ENCODE data around the gene CSMD2.

The CSMD2 gene

DNA sequence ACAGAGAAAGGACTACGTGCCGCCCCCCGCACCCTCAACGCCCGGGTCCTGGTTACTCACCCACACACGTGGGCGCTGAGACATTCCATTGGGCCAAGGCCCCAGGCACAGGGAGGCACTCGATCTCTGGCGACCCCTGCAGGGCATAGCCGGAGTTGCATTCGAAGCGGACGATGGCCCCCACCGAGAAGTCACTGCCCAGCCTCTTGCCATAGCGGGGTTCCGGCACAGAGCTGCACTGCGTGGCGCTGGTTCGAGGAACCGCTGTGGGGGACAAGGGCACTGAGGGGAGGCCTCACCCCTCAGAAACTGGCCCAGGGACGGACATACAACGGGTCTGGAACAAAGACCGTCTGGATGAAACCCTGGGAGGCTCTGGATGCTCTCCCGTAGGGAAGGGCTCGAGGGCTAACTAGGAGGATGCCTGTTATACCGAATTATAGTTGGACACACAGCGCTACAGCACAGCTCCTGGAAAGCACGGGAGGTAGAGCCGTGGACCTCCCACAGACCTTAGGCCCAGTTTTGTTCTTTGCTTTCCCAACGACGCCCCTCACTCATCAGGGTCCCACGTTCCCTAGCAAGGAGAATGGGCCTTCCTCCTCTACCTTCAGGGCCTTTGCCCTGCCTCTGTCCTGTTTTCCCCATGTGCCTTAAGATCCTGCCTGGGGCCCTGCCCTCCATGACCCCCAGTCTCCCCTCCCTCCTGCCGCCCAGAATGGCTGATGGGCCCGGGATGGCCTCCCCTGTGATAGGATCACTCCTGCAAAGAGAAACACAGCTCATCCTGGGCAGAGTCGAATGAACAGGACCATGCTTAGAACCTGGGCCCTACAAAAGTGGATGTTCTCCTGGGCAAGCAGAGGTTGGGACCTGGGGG lies 539.8 kb downstream of the CSMD2 start:
- no peak for DNase-seq

DNA sequence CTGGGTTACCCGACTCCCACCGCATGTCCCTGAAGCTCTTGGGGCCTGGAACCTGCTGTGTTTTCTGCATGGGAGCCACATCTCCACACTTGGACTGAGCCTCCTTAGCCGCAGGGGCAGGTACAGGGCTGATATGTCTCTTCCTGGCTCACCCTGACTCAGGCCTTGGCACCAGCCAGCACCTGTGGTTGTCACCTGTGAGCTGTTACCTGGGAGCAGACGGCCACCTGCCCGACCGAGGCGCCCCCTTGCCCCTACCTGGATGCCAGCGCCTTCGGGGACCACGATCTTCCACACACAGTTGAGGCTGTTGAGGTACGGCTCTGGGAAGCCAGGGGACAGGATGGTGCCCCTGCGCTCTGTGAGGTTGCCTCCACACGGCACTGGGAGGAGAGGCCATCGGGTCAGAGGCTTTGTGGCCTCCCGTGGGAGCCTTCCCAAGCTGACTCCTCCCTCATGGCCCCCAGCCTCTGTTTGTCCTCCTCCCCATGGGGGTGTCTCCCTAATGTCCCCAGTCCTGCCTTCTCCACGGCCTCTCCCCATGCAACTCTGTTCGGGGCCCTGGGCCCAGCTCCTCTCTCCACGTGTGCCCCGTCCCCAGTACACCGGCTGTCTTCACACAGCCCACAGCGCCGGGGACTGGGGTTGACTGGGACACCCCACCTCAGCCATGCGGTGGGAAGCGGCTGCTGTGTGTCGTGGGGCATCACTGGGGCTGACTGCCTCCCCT lies 540.6 kb downstream of the CSMD2 start:
- DNase-seq: no peak

DNA sequence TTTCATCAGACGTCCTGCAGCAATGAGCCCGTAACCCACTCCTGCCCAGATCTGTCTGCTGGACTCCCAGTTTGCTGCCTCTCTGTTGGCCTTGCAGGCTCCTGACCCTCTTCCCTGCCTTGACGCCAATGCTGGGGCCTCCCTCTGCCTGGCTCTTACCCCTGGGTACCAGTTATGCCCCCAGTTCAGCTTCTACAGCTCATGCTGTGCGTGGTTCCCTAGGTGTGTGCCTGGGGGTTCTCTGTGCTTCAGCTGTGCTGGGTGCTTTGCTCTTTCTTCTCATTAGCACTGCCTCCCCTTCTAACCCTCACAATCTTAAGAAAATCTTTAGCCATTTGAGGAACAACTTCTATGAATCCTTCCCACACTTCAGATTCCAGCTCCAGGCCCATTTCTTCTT lies 541.2 kb downstream of the CSMD2 start:
- DNase-seq: no peak

DNA sequence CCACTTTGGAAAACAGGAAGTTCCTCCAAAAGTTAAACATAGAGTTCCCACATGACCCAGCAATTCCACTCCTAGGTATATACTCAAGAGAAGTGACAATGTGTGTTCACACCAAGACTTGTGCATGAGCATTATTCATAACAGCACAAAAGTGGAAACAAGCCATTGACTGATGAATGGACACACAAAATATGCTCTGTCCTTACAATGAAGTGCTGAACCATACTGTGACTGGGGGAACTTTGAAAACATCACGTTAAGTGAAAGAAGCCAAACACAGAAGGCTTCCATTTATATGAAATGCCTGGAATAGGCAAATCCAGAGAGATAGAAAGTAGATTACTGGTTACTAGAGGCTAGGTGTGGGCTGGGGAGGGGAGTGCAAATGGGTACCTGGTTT lies 542.3 kb downstream of the CSMD2 start:
- no peak for DNase-seq

DNA sequence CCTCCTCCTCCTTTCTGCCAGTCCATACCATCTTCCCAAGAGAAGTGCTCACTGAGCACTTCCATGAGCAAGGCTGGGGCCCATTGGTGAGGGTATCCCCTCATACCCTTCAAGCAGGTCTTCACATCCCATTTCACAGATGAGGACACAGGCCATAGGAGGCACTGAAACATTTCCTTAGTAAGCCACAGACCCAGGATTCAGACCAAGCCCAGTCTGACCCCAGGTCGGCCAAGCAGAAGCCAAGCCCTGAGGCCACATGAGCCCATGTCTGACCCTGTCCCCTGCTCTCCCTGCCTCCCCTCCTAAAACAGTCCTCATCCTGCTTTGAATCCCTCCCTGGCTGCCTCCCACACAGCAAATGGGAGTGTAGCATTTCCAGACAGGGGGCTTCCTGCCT lies 546.4 kb downstream of the CSMD2 start:
- DNase-seq: no peak

DNA sequence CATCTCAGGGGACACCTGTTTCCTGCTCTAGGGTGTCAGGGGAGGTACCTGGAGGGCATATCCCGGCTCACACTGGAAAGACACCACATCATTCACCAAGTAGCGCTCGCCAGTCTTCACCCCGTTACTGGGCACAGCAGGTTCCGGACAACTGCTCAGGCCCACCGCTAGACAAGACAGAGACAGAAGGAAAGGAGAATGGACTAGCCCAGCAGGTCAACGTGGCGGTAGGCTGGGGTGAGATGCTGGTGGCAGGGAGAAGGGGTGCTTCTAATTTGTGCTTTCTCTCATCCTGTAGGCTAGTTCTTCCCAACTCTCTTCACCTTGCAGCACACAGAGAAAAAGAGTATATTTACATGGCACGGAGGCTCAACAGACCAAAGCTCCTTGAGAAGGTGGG lies 547.6 kb downstream of the CSMD2 start:
- DNase-seq: no peak

DNA sequence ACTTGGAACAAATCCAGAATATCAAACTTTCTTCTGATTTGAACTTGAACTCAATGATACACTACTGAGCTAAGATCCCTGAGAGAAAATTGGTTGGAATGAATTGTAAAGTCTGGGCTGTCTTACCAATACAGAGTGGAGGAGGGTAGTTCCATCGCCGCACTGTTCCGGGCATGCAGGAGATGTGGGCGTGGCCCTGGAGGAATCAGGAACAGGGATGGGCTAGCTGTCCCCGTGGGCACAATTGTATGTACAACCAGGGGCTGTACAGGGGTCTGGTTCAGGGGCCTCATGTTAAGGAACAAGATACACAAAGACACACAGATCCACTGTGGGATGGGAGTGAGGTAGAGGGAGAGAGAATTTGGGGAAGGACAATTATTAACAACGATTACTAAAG lies 548.2 kb downstream of the CSMD2 start:
- DNase-seq: no peak

DNA sequence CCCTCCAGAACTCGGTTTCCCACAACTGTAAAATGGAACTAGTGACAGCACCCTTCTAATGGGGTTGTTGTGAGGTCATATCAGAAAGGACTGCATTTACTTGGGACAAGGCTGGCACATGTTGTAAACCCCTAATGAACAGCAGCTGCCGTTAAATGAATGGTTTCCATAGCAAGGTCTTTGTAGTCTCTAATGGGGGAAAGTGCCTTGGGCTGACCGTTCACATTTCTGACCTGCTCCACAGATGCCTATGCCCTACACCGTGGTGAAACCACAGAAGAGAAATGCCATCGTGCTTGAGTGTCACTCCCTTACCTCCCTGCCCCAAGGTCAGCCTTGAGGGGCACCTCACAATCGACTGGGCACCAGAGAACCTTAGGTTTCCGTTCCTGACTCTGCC lies 549.5 kb downstream of the CSMD2 start:
- DNase-seq: no peak

DNA sequence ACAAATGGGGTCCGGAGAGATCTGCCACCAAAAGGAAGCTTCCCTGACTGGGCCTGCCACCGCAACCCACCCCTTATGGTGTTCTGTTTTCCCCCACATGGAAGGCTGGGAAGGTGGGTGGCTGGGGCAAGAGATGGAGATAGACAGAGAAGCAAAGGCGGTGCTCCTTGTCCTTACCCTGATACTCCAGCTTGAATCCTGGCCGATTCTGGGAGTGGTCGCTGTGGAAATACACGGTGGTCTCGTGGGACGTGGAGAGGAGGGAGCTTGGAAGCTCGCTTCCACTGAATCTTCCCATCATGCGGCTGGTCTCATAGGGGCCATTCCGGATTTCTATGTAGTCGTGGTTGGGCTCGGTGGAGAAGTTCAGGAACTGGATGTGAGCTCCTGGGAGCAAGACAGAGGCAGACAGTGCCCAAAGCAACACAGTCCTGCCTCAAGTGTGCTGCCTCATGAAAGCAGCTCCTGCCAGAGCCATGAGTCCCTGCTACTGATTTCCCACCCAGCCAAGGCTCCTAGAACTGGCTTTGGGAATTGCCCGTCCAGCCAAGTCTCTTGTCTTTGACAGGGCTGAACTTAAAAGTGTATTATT lies 554.1 kb downstream of the CSMD2 start:
- no peak for DNase-seq

DNA sequence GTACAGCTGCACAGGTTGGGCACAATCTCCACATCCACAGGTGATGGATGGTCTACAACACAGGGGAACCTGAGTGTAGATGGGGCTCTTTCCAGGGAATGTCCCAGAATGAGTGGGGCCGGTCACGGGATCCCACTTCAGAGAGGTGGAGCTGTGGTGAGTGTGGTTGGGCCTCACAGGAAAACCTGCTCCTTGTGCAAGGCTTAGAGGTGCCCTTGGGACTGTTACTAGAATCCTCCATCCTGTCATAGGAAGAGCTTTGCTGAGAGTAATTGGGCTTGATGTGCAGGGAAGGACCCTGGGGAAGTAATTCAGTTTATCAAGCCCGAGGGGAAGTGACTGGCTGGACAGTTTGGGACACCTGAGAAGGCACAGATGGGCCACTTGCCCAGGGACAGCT lies 554.6 kb downstream of the CSMD2 start:
- DNase-seq: no peak

DNA sequence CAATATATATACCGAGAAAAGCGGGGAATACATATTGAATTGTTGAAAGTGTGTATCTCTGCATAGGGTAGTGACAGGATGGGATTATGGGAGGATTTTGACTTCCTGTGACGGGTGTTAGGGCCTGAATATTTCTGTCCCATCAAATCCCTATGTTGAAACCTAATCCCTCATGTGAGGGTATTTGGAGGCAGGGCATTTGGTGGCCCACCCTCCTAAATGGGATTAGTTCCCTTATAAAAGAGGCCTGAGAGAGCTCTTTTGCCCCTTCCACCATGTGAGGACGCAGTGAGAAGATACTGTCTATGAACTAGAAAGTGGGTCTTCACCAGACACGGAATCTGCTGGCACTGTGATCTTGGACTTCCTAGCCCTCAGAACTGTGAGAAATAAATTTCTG lies 555.3 kb downstream of the CSMD2 start:
- no peak for DNase-seq

DNA sequence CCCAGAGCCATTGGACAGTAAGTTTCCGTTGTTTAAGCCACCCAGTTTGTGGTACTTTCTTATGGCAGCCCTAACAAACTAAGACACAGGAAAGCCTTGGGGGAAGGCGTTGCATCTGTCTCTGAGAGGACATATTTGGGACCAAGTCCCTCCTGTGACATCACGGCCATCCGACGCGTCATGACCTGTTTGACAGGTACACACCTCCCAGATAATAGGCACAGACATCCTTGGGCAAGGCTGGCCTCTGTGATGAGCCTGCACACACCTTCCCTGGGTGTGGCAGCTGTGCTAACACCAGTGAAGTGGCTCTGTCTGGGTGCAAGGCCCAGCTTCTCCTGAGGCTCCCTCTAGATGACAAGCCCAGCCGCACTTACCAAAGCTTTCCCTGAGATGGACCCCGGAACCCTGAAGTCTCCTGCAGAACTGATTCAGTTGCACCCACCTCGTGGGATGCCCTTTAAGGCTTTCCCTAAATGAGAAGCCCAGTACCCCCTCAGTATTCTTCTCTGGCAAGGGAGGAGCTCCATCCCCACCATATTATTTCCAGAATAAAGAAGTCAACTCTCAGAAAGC lies 556.1 kb downstream of the CSMD2 start:
- no peak for DNase-seq

DNA sequence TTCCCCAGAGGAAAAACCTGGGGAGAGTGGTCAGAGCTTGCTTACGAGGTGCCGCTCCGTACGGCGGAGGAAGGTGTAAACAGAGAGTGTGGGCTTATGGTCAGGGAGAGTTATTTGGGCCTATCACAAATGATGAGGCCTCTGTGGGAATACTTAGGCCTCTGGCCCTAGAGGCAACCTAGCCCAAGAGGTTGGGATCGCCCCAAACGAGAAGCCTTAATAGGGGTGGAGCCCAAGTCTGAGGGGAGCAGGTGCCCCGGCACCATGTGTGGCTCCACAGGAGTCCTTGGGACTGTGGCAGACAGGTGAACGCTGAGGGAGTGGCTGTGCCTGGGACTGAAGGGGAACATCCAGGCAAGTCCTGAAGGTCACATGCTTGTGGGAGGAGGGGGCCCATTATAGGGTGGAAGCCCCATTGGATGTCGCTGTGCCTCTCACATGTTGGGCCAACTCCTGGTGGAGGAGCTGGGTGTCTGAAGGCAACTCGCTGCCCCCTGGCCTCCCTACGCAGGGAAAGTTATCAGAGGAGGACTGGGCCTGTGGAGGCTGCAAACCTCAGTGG lies 557.5 kb downstream of the CSMD2 start:
- no peak for DNase-seq

DNA sequence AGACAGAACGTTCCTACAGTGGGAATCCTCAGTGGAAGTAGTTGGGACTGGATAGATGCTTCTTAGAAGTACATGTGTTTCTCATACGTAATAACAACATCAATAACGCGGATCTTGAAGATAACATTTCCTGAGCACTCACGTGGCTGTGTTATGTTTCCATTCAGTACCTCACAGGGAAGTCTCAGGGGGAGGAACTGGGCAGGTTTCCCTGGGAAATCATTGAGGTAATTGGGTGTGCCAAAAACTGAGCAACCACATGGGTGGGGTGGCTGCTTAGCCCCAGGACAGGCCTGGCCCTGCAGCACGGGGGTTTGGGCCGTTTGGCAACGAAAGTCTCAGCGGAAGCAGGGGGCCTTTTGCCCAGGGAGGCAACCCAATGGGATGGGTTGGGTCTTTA lies 558.8 kb downstream of the CSMD2 start:
- DNase-seq: no peak

DNA sequence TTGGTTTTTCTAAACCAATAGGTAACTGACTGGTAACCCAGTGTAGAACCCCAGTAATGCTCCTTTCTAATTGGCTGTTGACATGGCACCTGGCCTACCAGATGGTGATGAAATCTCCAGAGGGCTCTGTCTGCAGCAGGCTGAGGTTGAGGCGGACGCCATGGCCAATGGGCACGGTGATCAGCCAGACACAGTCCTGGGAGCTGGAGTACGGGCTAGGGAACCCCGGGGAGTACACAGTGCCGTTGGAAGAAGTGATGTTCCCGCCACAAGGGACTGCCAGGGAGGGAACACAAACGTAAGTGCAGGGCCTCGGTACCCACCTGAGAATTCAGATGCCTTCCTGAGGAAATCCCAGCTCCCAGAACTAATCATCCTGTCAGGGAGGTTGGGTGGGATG lies 562.8 kb downstream of the CSMD2 start:
- DNase-seq: no peak

DNA sequence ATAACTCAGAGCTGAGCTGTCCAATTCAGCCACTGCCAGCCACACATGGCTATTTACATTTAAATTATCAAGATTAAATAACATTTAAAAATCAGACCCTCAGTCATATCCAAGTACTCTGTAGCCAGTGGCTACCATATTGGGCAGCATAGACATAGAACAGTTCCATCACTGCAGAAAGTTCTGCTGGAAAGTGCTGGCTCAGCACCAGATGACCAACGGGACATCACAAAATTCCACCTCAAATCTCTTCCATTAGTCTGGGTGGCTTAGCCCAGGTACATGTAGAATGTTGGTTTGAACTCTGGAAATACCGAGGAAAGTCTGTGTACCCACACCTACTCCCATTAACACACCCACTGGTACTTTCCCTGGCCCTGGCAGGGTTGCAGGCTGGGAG lies 563.3 kb downstream of the CSMD2 start:
- DNase-seq: no peak

DNA sequence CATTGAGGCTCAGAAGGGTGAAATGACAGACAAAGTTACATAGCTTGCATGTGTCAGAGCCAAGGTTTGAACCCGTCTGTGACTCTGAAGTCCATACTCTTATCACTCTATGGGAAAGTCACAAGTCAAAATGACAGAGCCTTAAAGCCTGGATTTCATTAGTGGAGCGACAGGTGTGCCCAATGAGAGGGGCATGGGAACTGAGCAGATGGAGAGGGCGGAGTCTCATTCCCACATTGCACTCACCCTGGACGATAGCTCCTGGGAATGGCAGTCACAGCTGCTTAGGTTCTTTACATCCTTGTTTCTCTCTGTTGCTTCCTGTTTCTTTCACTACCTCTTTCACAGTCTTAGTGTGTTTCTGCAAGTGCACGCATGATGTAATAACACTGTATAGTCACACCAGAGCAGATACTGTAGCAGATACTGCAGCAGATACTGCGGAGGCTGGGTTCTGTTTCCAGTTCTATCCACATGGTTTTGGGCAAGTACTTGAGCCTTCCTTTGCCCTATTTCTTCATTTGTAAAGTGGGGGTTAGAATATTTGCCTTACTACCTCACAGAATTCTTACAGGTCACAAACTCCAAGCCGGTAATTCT lies 565.4 kb downstream of the CSMD2 start:
- DNase-seq: no peak

DNA sequence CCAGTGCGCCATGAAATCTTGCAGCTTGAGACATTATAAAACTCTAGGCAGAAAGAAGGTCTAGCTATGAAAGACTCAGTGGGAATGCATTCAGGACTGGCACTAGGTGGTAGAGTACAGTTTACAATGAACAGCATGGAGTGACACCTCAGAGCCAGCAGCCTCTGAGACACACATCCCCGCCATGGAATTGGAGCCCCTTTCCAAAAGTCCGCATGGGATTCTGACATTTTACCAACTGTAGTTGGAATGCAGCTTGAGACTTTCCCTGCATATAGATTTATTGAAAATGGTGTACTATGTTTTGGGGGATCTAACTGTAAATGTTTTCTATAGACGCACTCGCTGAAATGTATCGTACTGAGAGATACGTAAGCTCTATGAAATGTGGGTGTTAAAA lies 576.3 kb downstream of the CSMD2 start:
- no peak for DNase-seq

DNA sequence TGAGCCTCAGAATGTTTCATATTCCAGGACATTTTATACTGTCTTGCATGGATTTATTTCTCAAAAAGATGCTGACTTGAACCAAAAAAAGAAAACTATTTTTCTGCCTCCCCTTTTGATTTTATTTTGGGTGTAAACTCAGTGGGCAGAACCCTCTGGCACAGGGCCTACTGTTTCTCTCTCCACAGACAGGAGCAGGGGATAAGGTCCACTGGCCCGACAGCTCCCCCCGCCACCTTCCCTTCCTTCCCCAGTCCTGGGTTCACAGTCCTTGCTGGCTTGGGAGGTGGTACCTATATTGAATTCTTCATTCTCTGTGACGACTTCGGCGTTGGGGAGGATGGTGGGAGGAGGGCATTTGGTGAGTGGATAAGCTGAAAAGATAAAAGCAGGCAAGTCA lies 578.2 kb downstream of the CSMD2 start:
- DNase-seq: no peak

DNA sequence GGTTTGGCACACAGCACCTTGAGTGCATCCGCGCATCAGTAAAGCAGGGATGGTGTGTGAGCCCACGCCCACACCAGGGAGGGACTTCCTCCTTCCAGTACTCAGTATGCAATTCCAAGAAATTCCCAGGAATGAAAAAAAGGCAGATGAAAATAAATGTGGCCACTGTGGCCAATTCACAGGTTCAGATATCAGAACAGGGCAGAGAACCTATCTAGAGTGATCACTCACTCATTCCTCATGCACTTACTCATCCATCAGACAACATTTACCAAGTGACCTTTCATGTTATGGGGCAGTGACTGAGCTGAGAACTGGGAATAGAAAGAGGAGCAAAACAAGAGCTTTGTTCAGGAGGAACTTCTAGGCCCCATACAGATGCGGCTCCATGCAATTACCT lies 578.9 kb downstream of the CSMD2 start:
- DNase-seq: no peak

DNA sequence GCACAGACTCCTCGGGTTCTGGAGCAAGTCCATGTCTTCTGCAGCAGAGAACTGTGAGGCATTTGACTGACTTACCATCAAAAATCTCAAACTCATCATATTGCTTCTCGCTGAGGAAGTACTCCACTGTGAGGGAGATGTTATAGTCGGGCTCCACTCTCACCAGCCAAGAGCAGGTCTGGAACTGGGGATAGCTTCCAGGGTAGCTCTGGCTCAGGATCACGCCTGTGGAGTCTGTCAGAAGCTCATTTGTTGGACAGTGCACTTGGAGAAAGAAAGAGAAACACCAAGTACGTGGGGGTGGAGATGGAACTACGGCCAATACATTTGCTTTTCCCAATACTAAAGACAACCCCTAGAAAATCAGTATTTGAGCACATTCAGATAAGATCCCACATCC lies 581.5 kb downstream of the CSMD2 start:
- no peak for DNase-seq

DNA sequence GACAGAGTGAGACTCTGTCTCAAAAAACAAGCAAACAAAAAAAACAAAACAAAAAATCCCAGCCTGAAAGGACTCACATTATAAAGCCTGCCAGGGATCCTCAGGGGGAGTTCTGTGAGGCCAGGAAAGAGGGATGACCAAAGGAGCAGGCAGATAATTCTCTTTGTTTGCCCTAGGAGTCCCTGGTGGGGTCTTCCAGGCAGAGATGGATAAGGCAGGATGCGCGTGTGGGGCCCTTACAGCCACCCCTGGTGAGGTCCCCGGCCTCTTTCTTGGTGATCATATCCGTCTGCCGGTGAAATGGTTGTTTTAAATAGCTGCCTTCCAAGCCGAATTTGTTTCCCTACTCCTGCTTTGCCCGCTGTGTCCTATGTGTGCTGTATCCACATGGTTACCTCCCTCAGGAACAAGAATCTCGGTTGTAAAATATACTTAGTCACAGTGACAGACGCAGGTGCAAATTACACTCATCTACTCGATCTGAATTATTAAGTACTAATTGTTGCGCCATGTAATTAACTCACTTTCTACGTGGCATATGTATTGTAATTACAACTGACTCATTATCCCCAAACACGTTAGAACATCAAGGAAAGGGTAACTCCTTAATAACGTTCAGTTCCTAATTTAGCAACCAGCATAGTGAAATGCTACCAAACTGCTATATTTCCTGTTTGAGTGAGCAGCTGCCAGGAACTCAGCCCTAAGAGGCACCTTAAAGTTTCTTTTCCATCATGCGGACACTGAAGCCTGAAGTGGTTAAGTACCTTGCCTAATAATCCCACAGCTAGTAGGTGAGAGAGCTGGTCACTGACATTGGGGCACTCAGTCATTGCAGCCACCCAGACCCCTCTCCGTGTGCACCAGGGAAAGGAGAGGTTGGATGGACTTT lies 586.2 kb downstream of the CSMD2 start:
- no peak for DNase-seq
